Measurements from ENCODE around the gene PTPRM. TPM values are rescaled to one million over a fixed set of nuclear protein-coding genes. Genes with fewer than 3 reads are reported as not detected.

Gene PTPRM
- total RNA-seq, 4 donors from 2014 or later: 62.7 to 94.0 (median 76.0) TPM

DNA sequence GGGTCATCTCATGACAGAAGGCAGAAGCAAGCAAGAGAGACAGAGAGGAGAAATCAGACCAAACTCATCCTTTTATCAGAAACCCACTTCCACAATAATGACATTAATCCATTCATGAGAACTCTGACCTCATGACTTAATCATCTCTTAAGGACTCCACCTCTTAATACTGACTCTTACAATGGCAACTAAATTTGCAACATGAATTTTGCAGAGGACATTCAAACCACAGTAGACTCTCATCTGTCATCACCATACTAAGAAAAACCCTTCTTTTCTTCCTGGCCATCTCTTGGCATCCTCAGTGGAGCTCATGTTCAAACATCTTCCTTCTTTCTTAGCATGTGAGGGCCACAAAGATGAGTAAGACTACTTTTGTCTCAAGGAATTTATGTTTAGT lies 565.9 kb downstream of the PTPRM start:
- TF ChIP-seq, protein P1, sequence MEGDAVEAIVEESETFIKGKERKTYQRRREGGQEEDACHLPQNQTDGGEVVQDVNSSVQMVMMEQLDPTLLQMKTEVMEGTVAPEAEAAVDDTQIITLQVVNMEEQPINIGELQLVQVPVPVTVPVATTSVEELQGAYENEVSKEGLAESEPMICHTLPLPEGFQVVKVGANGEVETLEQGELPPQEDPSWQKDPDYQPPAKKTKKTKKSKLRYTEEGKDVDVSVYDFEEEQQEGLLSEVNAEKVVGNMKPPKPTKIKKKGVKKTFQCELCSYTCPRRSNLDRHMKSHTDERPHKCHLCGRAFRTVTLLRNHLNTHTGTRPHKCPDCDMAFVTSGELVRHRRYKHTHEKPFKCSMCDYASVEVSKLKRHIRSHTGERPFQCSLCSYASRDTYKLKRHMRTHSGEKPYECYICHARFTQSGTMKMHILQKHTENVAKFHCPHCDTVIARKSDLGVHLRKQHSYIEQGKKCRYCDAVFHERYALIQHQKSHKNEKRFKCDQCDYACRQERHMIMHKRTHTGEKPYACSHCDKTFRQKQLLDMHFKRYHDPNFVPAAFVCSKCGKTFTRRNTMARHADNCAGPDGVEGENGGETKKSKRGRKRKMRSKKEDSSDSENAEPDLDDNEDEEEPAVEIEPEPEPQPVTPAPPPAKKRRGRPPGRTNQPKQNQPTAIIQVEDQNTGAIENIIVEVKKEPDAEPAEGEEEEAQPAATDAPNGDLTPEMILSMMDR (IDR thresholded peaks at IDR 0.05): no peak
- TF ChIP-seq POLR2A (IDR thresholded peaks at IDR 0.05; ENCODE audit: low read depth) (no peak), EP300 (IDR thresholded peaks at IDR 0.05) (no peak)

DNA sequence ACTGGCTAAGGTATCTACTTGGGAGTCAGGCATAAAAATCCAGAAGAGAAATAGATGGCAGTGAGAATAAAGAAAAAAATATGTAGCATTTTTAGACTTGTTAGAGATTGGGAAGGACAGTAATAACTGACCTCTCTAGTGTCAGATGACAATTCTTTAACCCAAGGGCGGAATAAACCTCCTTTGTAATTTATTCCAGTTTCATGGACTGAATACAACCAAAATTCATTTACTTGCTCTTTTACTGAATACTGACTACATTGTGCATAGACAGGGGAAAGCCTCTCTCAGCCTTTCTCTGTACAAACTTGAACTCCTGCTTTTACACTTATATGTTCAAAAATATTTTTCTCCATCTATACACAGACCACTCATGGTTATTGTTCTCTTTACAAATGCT lies 566.8 kb downstream of the PTPRM start:
- no peak for TF ChIP-seq POLR2AphosphoS5 (IDR thresholded peaks at IDR 0.05)
- no peak for TF ChIP-seq EP300 (IDR thresholded peaks at IDR 0.05)
- TF ChIP-seq, protein P1 (IDR thresholded peaks at IDR 0.05): no peak
- TF ChIP-seq POLR2A (IDR thresholded peaks at IDR 0.05; ENCODE audit: low read depth): no peak
- no peak overlapping the region for H3K27ac ChIP-seq (replicated peaks in 1 of 4)

More for the DNA sequence above, 565.9 kb downstream of the PTPRM start:
- Histone ChIP-seq H3K4me3 (no peak overlapping the region), H3K27me3 (no peaks in the 10 kb centered on the region), H3K9me3 (no peaks in the 10 kb centered on the region), H3K27ac (replicated peaks in 1 of 4) (no peak overlapping the region), H3K36me3 (no peaks in the 10 kb centered on the region), H3K4me1 (no peaks in the 10 kb centered on the region)
- intact Hi-C loops (cut with DNase I): no loop called here
- DNase-seq (ENCODE audit: extremely low spot score): no peak

DNA sequence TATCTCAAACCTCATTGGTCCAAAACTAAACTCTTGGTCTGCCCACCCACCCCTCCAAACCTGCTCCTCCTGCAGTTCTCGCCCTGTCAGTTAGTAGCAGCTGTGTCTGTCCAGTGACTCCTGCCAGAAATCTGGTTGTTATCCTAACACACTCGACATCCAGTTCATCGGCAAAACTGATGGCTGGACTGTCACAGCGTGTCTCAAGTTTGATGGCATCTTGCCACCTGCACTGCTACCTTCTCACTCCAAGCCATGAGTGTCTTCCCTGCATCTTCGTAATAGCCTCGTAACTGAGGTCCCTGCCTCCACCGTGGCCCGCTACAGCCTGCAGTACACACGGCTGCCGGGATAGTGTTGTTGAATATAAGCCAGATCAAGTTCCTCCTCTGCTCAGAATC lies 572.0 kb downstream of the PTPRM start:
- WGBS: 53% methylated on average over 10 of the region's 10 CpGs

More for the DNA sequence above, 566.8 kb downstream of the PTPRM start:
- DNase-seq (ENCODE audit: extremely low spot score): no peak
- Histone ChIP-seq H3K27me3 (no peaks in the 10 kb centered on the region), H3K9me3 (no peaks in the 10 kb centered on the region), H3K4me3 (no peak overlapping the region), H3K4me1 (peaks cover 0 to 5% (median 4%) of the 10 kb centered on the region in 4 donors), H3K36me3 (no peaks in the 10 kb centered on the region)
- intact Hi-C loops (cut with DNase I): no loop called here
- 83% methylated on average over 1 of the region's 1 CpG for WGBS

DNA sequence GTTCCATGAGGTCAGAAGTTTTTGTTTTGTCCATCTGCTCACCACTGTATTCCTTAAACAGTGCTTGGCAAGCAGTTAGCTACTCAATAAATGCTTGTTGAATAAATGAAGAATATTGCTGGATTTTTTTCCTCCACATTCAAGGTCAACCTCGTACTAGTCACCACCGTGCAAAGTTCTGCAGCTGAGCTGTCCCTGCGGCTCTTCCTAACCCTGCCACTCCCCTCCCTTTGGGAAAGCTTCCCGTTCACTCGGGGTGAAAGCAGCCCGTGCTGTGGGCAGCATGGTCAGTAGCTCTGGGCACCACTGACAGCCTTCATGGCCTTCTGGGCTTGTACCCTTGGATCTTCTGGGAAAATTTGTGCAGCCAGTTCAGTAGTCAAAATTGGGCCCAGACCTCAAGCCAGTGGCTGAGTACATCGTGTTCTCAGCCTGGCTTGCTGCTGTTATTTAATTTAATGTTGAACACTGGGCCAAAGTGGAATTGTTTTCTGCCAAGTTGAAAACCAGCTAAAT lies 572.8 kb downstream of the PTPRM start:
- H3K36me3 ChIP-seq: peaks cover 0 to 17% (median 11%) of the 10 kb centered on the region in 4 donors
- intact Hi-C loops (cut with DNase I): no loop called here
- no peaks in the 10 kb centered on the region for H3K9me3 ChIP-seq
- peak; percentile 21 to 28 for TF ChIP-seq POLR2AphosphoS5 (IDR thresholded peaks at IDR 0.05)
- TF ChIP-seq POLR2A (IDR thresholded peaks at IDR 0.05; ENCODE audit: low read depth): no peak
- no peak for DNase-seq (ENCODE audit: extremely low spot score)
- peaks cover 27 to 38% (median 30%) of the 10 kb centered on the region in 4 donors for H3K4me1 ChIP-seq
- no peak overlapping the region for H3K4me3 ChIP-seq
- H3K27me3 ChIP-seq: no peaks in the 10 kb centered on the region
- peak overlapping the region in 3 of 4 donors; percentile 16 to 50 (median 26) for H3K27ac ChIP-seq (replicated peaks in 1 of 4)
- 88% methylated on average over 7 of the region's 7 CpGs for WGBS

More for the DNA sequence above, 572.0 kb downstream of the PTPRM start:
- intact Hi-C loops (cut with DNase I): no loop called here
- TF ChIP-seq EP300 (IDR thresholded peaks at IDR 0.05) (no peak), POLR2AphosphoS5 (IDR thresholded peaks at IDR 0.05) (no peak), POLR2A (IDR thresholded peaks at IDR 0.05; ENCODE audit: low read depth) (no peak)
- TF ChIP-seq, protein P1 (IDR thresholded peaks at IDR 0.05): no peak
- Histone ChIP-seq H3K27ac (replicated peaks in 1 of 4) (peak overlapping the region in 3 of 4 donors; percentile 16 to 50 (median 26)), H3K36me3 (peaks cover 0 to 9% (median 5%) of the 10 kb centered on the region in 4 donors), H3K27me3 (no peaks in the 10 kb centered on the region), H3K4me3 (no peak overlapping the region), H3K9me3 (no peaks in the 10 kb centered on the region), H3K4me1 (peaks cover 27 to 38% (median 30%) of the 10 kb centered on the region in 4 donors)
- DNase-seq (ENCODE audit: extremely low spot score): no peak

DNA sequence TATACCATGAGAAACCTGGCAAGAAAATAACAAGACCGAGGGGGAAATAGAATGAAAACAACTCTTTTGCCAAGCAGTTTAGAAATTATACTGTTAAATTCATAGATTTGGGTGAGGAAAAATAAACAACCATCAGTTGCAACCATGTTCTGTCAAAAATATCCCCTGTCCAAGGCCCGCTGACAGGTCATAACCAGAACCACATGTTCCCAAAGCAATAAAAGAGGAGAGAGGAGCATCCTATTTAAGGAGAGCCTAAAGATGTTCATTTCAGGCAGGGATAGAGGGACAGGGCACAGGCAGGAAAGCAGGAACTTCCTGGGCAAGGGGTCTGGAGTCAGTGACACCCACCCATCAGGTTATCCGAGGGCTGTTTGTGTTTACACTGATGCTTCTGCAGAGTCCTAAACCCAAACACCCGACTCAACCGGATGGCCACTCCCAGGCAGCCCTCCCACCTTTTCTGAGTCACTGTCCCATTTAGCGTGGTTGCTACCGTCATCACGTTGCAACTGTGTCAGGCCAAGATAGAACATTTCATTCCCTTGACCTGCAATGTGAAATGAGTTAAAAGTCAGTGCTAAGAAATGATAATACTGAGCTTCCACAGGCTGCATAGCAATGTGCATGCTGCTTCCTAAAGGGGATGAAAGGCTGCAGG lies 573.9 kb downstream of the PTPRM start:
- peak overlapping the region in 2 of 4 donors; percentile 0 to 3 for H3K27ac ChIP-seq (replicated peaks in 1 of 4)
- H3K27me3 ChIP-seq: no peaks in the 10 kb centered on the region
- TF ChIP-seq POLR2AphosphoS5 (IDR thresholded peaks at IDR 0.05) (peak in 1 of 2 donors; percentile 47), POLR2A (IDR thresholded peaks at IDR 0.05; ENCODE audit: low read depth) (no peak)
- H3K36me3 ChIP-seq: peaks cover 0 to 25% (median 15%) of the 10 kb centered on the region in 4 donors
- intact Hi-C loops (cut with DNase I): no loop called here
- WGBS: 51% methylated on average over 8 of the region's 8 CpGs
- DNase-seq (ENCODE audit: extremely low spot score): no peak
- H3K9me3 ChIP-seq: no peaks in the 10 kb centered on the region
- H3K4me3 ChIP-seq: no peak overlapping the region
- H3K4me1 ChIP-seq: peaks cover 27 to 38% (median 30%) of the 10 kb centered on the region in 4 donors

All from esophagus muscularis mucosa (tissue), 4 donors.